ENCODE data around the gene PEX11B. TPM values are rescaled to one million over a fixed set of nuclear protein-coding genes. Genes with fewer than 3 reads are reported as not detected.
A peak's percentile ranks its signal among the peaks of the same experiment; 100 is the strongest.

The PEX11B gene
- polyA plus RNA-seq, 1 of the 3 experiments (the other 2 are of a cell fraction) = 26.1 TPM

- Histone ChIP-seq H2AFZ (ENCODE audit: low read depth) (no peak overlapping the region), H3K4me3 (ENCODE audit: low read depth in 2 of 2, low read length in 1 of 2) (no peak overlapping the region), H3F3A (replicated peaks; ENCODE audit: insufficient read depth) (peaks cover 42% of the 10 kb centered on the region), H4K20me1 (ENCODE audit: insufficient read depth) (no peaks in the 10 kb centered on the region; the same call in 1 of the 2 replicates), H3K36me3 (replicated peaks in 1 of 2; ENCODE audit: control insufficient read depth in 1 of 2, insufficient read depth in 2 of 2, low read length in 1 of 2) (no peaks in the 10 kb centered on the region), H3K9me2 (no peaks in the 10 kb centered on the region), H3K27me3 (ENCODE audit: insufficient read depth) (no peaks in the 10 kb centered on the region), H3K9ac (no peak overlapping the region), H3K4me1 (ENCODE audit: control insufficient read depth in 1 of 2, insufficient read depth in 2 of 2, low read depth in 1 of 2, low read length in 1 of 2) (peaks cover 40 to 68% of the 10 kb centered on the region in 2 experiments), H3K27ac (ENCODE audit: low read depth in 2 of 2, low read length in 1 of 2) (no peak overlapping the region; a peak in 1 of 4 replicates), H3K79me2 (ENCODE audit: insufficient read depth) (peaks cover 31% of the 10 kb centered on the region), H3K9me3 (no peaks in the 10 kb centered on the region), H3K4me2 (peak overlapping the region; percentile 95; the same call in 1 of the 2 replicates)
- DNase-seq = no peak
- CTCF ChIA-PET = interaction anchor here (1.1 to 2.3 kb wide), 5 partner anchors 17 to 114 kb away, joined by 3 to 9 read pairs (median 4); partner anchors contain the start of gene NUDT17
- POLR2A ChIA-PET = interaction anchor here (1.6 to 2.5 kb wide), 2 partner anchors 100 to 101 kb away, joined by 5 to 10 read pairs; partner anchors contain the start of gene PIAS3
- no peak for TF ChIP-seq TEAD4 (IDR thresholded peaks at IDR 0.05; ENCODE audit: borderline replicate concordance, insufficient read depth)
- no peak for TF ChIP-seq SMC3 (IDR thresholded peaks at IDR 0.05; ENCODE audit: low read depth, low read length)
Observed at GRCh38 chr1:145959333-145959732, 40.8 kb upstream of the PEX11B start.

DNA sequence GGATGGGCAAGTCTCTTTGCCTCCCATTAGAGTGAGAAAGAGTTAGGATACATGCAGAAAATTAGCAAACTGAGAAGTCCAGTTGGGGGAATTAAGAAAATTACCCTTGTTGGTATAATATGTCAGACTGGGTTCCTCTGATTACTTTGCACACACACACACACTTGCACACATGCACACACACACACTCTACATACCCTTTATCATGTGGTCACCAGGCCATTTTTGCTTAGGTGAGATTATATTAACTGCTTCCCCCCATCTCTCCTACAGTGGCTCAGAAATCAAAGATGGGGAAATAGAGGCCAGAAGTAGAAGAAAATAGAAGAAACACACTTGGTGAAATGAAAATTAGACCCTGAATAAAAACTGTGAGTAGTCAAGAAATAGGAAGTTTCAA, 40.2 kb upstream of the PEX11B start:
- Histone ChIP-seq H3F3A (replicated peaks; ENCODE audit: insufficient read depth) (peaks cover 36% of the 10 kb centered on the region), H3K79me2 (ENCODE audit: insufficient read depth) (peaks cover 37% of the 10 kb centered on the region), H3K27me3 (ENCODE audit: insufficient read depth) (no peaks in the 10 kb centered on the region), H2AFZ (ENCODE audit: low read depth) (no peak overlapping the region), H3K36me3 (replicated peaks in 1 of 2; ENCODE audit: control insufficient read depth in 1 of 2, insufficient read depth in 2 of 2, low read length in 1 of 2) (no peaks in the 10 kb centered on the region), H3K4me3 (ENCODE audit: low read depth in 2 of 2, low read length in 1 of 2) (no peak overlapping the region), H3K4me1 (ENCODE audit: control insufficient read depth in 1 of 2, insufficient read depth in 2 of 2, low read depth in 1 of 2, low read length in 1 of 2) (peaks cover 37 to 63% of the 10 kb centered on the region in 2 experiments), H3K9me3 (no peaks in the 10 kb centered on the region), H3K9me2 (no peaks in the 10 kb centered on the region), H3K9ac (no peak overlapping the region), H3K27ac (ENCODE audit: low read depth in 2 of 2, low read length in 1 of 2) (peak overlapping the region; percentile 82 to 99; a peak in 3 of 4 replicates), H3K4me2 (peak overlapping the region; percentile 78; the same call in 1 of the 2 replicates), H4K20me1 (ENCODE audit: insufficient read depth) (no peaks in the 10 kb centered on the region; the same call in 1 of the 2 replicates)
- DNase-seq = no peak
- POLR2A ChIA-PET = interaction anchor here (1.1 to 2.5 kb wide), 4 partner anchors 15 to 100 kb away, joined by 3 to 34 read pairs (median 8); partner anchors contain the start of genes PEX11B, PIAS3 and RBM8A
- no peak for TF ChIP-seq ZBTB33 (IDR thresholded peaks at IDR 0.05; ENCODE audit: borderline replicate concordance, low read depth)
- TF ChIP-seq USF1 (IDR thresholded peaks at IDR 0.05; ENCODE audit: borderline replicate concordance, low read depth) = no peak
- no peak for TF ChIP-seq GATA2 (CRISPR knock-in tag; IDR thresholded peaks at IDR 0.05)
- CTCF ChIA-PET = interaction anchor here (1.2 to 2.3 kb wide), 4 partner anchors 18 to 99 kb away, joined by 4 to 9 read pairs (median 6); partner anchors contain the start of gene PIAS3
